ENCODE measurements around the gene TMEM117.
"Not testable (repeated sequence)": the region's sequence is repeated elsewhere in the genome, so short reads cannot be mapped to it uniquely, and the experiment has no call there.

Gene TMEM117

GRCh38 chr12:44357494-44357893 lies 521.6 kb downstream of the TMEM117 start:
- no peak for FAIRE-seq
- DNase-seq (ENCODE audit: insufficient read length, low spot score) = no peak

GRCh38 chr12:44358636-44359035 lies 522.8 kb downstream of the TMEM117 start:
- FAIRE-seq = no peak
- DNase-seq (ENCODE audit: insufficient read length, low spot score) = no peak

- no peak for FAIRE-seq
- no peak for DNase-seq (ENCODE audit: insufficient read length, low spot score)
Measured at GRCh38 chr12:44362947-44363346, 527.1 kb downstream of the TMEM117 start.

DNA sequence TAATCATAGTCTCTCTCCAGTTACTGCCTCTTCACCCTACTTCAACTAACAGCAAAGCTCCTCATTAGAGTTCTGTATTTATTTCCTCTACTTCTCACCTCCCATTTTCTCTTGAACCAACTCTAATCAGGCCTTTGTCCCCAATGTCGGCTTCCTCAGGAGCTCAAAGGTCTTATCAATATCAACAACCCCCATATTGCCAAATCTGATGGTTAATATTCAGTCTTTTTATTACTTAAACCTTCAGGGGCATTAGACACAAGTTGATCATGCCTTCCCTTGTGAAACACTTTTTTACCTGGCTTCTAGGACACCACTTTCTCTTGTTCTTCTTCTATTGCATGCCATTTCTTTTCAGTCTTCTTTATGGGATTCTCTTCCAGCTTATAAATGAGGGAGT lies 531.3 kb downstream of the TMEM117 start:
- DNase-seq (ENCODE audit: insufficient read length, low spot score) = no peak
- FAIRE-seq = no peak

DNA sequence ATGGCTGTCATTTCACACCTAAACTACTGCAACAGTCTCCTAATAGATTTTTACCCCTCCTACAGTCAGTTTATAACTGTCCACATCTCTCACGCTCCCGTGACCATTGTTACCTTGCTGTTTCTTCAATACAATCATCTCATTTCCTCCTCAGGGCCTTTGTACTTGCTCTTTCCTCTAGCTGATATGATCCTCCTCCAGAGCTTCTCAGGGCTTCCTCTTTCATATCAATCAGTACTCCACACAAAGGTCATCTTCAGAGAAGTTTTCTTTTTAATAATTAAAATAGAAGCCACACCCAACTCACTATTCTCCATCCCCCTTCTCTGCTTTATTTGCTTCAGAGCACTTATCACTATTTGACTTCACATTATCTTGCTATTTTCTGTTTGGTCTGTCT lies 532.0 kb downstream of the TMEM117 start:
- DNase-seq (ENCODE audit: insufficient read length, low spot score) = no peak
- FAIRE-seq = no peak

DNA sequence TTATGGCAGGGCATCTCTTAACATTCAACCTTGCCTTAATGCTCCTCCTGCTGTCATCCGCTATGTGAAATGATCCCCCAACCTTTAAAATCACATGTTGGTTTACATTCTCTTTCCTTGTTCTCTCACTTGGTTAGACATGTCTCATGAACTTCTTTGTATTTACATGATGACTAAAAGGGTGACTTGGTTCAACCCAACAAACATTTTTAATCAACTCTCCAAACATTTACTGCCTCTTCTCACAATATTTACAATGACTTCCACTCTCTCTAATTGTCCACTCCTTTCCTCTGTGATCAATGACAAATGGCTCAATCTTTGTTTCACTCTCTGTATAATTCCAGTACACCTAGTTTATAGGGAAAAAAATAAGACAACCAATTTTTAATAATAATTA lies 534.1 kb downstream of the TMEM117 start:
- FAIRE-seq (no peak), DNase-seq (ENCODE audit: insufficient read length, low spot score) (no peak)

GRCh38 chr12:44370982-44371381 lies 535.1 kb downstream of the TMEM117 start:
- no peak for FAIRE-seq
- no peak for DNase-seq (ENCODE audit: insufficient read length, low spot score)

GRCh38 chr12:44372259-44372658 lies 536.4 kb downstream of the TMEM117 start:
- no peak for FAIRE-seq

GRCh38 chr12:44375694-44376093 lies 539.8 kb downstream of the TMEM117 start:
- peak; percentile 1 for DNase-seq (ENCODE audit: insufficient read length, low spot score)
- no peak for FAIRE-seq

More at GRCh38 chr12:44372259-44372658, 536.4 kb downstream of the TMEM117 start:
- DNase-seq (ENCODE audit: insufficient read length, low spot score) = no peak

DNA sequence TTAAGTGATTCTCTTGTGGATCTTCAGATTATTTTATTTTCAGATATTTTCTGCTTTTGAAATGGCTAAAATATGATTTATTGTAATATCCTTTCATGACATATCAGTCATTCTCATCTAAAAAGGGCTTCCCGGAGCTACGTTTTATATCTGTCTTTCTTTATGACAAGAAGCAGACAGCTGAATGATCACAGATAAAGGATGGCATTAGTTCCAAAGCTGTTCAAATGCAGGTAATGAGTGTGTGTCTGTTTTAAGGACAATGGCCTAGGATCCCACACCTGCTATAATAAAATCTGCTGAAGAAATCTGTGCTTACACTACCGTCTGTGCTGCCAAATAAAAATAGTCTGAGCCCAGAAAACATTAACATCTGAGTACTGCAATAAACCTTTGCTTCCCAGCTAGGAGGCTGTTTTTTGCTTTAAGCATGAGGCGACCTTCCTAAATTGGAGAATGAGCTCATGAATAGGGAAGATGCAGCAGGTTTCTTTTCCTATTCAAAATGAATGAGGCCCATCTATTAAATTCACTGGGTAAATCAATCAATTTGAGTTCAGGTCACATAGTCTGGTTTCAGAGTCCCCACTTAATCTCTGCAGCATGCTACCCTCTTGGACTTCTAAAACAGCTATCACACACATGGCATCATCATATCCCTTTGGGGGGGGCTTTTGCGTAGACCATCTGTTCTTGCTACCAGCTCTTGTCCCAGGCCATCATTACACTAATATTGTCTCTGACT lies 541.7 kb downstream of the TMEM117 start:
- DNase-seq (ENCODE audit: insufficient read length, low spot score) (no peak), FAIRE-seq (no peak)

- DNase-seq (ENCODE audit: insufficient read length, low spot score); FAIRE-seq: not testable (repeated sequence)
Measured at GRCh38 chr12:44379113-44379512, 543.2 kb downstream of the TMEM117 start.

DNA sequence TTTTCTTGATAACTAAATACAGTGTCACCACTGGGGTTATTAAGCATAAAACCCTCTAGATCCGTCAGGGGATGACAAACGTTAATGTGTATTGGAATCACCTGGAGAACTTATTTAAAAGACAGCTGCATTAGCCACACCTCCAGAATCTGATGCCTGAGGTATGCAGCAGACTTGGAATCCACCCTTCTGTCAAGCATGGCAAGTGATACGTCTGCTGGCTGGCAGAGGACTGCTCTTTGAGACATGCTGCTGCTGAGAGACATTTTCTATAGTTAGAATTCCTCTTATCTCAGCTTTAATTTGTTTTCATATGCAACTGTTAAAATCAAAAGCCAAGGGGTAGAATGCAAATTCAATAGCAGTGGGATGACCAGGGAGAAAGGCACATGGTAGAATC lies 544.0 kb downstream of the TMEM117 start:
- no peak for DNase-seq (ENCODE audit: insufficient read length, low spot score)
- no peak for FAIRE-seq

- DNase-seq (ENCODE audit: insufficient read length, low spot score) (no peak), FAIRE-seq (no peak)
Measured at GRCh38 chr12:44380861-44381260, 545.0 kb downstream of the TMEM117 start.

DNA sequence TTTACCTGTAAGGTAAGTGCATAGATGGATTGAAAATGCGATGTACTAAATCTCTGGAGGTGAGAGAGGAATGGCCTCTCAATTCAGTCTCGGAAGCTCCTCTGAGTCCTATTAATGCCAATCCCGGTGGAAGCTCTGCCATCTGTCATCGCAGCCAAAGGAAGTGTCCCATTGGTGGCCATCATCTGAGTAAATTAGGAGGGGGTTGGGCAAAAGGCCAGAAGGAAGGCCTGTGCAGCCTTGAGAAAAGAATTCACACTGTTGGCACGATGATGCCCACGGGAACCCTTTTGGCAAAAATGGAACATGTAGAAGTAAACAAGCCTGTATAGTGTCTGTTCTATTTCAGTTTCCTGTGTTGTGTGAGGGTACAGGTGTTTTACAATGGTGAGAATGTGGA lies 545.5 kb downstream of the TMEM117 start:
- DNase-seq (ENCODE audit: insufficient read length, low spot score) (no peak), FAIRE-seq (no peak)

DNA sequence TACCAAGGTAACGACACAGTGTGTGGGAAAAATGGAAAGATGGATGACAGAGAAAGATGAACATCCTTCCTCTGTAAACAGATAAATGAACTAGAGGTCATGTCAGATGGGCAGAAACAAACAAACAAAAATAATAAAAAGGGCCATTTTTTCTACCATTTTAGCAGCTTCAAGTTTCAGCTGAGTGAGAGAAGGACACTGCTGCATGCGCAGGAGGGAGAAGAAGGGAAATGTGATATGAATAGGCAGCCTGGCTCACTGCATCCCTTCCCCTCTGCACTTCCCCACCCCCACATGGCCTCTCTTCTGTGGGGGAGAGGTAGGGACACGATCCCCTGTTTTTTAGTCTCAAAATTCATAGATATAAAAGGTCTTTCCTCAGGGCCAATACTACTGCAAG lies 548.3 kb downstream of the TMEM117 start:
- DNase-seq (ENCODE audit: insufficient read length, low spot score) (no peak), FAIRE-seq (no peak)

- DNase-seq (ENCODE audit: insufficient read length, low spot score) (no peak), FAIRE-seq (no peak)
Measured at GRCh38 chr12:44385964-44386363, 550.1 kb downstream of the TMEM117 start.

DNA sequence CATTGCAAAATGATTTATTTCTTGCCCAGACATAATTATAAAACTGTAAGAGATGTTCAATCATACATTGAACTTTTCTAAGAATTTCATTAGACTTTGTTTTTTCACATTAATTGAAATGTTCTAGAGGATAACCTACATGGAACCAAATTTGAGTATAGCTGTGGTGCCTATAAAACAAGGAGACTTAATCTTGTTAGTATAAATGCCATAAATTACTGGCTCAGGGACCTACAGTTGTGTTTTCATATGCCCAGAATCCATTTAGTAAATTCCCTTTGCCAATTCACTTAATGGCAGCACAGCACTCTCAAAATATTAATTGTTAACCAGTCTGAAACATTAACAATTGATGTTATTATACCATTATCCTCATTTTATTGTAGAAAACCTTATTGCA lies 551.7 kb downstream of the TMEM117 start:
- DNase-seq (ENCODE audit: insufficient read length, low spot score) (no peak), FAIRE-seq (no peak)

GRCh38 chr12:44389038-44389437 lies 553.2 kb downstream of the TMEM117 start:
- FAIRE-seq (no peak), DNase-seq (ENCODE audit: insufficient read length, low spot score) (no peak)

DNA sequence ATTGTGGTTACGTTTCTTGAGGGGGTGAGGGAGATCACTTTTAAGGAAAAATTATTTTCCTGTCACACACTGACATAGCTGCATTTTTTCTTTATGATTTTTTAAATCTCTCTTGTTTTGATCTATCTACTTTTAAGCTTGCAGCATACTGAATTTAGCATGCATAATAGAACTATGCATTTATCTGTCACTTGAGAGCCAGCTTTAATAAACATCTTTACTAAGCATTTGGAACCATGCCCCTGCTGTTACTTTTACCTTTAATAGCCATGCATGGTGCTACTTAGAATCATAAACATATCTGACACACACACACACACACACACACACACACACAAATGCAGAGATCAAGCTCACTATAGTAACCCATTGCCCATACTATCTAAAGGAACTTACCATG lies 554.0 kb downstream of the TMEM117 start:
- FAIRE-seq (no peak), DNase-seq (ENCODE audit: insufficient read length, low spot score) (no peak)

DNA sequence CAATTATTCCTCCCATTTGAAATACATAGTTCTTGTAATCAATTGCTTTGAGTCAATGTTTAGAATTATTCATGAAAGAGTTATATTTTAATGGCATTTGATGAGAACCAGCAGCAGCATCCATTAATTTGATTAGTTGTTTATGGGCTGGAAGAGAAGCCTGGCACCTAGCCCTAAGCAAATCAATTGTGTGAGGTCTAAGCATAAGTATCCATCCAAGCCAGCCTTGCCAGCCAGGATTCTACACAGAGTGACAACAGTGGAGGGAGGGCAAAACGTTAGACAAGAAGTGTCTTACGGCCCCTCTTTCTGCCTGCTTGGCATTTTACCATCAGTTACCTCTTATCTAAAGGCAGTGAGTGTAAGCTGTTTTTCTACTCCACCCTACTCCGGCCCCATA lies 561.8 kb downstream of the TMEM117 start:
- DNase-seq (ENCODE audit: insufficient read length, low spot score) (no peak), FAIRE-seq (no peak)

DNA sequence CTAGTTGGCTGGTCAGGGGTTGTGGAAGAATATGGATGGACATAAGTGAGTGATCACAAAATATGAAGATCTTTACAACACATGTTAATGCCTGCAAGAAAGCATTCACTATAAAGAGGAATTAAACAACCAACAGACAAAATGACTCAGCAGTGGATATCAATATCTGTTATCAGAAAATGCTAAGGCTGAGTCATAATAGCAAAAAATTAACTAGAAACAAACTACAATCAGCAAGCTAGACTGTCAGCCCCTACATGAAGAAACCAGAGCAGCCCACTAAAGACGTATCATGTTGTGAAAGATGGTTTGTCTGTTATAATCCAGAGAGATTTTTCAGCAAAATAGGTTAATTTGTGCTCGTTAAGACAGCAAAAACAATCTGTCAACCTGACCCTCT lies 567.3 kb downstream of the TMEM117 start:
- FAIRE-seq = no peak
- DNase-seq (ENCODE audit: insufficient read length, low spot score) = no peak

- DNase-seq (ENCODE audit: insufficient read length, low spot score) = no peak
- FAIRE-seq = no peak
Measured at GRCh38 chr12:44405297-44405696, 569.4 kb downstream of the TMEM117 start.

DNA sequence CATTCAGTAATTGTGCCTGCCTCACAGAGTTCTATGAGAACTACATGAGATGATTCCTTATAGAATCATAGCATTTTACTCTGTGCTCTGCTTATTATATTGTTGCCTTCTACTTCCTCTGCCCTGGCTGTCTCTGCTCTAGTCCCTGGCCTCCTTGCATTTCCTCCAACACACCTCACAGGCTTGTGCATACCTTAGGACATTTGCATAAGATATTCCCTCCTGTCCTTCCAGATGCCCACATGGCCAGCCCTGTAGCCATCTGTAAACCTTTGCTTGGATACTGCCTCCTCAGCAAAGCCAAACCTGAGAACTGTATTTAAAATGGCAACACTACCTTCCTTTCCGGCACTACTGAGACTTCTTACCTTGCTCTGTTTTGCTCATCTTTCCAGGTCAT lies 586.7 kb downstream of the TMEM117 start:
- no peak for FAIRE-seq
- DNase-seq (ENCODE audit: insufficient read length, low spot score) = no peak
